HPDE6-E6E7 (cell line): ENCODE results near the gene COA3.

Experiments used
- DNase-seq: peaks from one replicate; pipeline ENCODE4 v3.0.0; 2011; ENCODE audit warnings: missing footprints; ENCODE audit errors: extremely low spot score

COA3 gene

DNA sequence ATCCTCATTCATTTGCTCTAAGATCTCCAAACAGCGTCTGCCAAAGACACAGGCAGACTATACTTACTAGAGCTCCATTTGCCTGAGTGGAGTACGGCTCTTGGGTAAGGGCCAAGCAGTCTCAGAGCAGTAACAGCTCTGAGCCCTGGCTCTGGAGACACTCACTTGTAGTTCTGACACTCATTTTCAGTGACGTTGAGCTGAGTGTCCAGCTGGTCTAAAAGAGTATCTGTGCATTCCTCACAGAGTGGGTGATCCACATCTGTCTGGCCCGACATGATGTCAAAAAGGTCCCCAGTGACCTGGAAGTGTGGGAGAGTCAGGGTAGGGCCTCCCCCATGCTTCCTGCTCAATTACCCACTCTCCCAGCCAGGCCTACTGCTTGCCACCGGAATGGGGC lies 19.9 kb upstream of the COA3 start:
- DNase-seq = no peak

DNA sequence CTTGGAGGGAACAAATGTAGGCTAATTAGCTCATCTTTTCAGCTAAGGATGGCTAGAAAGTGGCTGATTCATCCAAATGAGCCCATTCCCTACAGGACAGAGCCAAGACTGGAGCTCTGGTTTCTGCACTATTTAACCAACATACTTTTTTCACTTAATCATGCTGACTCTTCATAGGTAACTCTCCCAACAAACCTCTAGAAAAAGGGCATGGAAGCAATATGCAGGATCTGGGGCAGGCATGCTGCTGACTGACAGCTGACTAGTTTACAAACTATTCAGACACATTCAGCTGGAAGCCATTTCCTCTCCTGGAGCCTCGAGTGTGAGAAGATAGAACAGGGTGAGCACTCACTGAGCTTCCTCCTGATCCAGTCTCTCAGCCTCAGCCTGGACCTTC lies 19.4 kb upstream of the COA3 start:
- no peak for DNase-seq

DNA sequence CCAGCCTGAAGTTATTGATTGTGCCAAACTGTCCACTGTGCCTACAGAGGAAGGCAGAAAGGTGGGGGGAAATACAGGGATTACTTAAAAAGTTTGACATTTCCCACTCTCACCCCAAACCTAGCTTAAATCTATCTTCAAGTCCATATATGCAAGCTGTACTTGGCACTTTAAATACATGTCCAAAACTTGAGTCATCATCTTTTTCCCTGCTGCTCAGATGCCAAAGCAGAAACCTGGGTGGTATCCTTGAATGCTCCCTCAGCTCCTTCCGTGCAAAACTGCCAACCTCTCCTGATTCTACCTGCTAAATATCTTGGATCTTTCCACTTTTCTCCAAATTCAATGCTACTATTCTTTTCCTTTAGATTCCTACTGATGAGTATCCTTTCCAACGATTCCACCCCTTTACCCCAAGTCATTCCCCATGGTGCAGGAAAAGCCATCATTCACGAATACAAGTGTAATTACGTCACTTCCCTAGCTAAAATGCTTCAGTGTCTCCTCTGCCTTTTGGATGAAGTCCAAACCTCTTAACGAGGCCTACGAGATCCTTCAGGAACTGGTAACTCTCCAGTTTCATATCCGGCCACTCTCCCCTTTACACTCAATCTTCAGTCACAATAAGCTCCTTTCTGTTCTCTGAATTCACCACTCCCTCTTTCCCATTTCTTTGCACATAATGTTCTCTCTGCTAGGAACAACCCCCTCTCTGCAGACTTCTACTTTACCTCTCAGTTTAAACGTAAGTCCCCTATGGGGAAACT lies 16.3 kb upstream of the COA3 start:
- DNase-seq = no peak

DNA sequence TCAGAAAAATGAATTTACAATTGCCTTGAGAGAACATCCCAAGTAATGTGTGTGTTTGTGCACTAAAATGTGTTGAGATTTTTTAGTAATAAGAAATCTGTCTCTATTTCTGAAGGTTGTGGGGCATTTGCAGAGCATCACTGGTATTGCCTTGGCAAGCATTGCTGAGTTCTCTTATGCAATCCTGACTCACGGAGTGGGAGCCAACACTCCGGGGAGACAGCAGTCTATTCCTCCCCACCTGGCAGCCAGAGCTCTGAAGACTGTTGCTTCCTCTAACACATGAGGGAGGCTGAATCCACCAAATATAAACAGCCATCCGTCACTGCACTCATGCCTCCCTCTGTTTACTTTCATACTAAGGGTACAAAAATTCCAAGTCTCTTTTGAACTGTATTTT lies 10.7 kb upstream of the COA3 start:
- peak; percentile 58 for DNase-seq

DNA sequence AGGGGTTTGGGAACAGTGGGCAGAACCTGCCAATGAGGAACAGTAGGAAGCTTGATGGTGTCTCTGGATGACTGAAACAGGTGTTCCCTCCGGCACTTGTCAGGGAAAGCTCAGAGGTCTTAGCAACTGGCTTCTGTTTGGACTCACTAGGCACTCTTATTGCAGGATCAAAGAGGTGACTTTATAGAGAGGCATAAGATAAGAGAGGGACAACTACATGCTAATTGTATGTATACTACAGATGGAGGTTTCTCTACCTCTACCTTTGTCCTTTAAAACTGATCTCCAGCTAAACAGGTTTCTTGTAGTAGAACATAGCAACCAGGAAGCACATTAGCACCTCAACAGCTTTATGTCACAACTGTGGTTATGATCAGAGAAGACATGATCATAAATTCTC lies 7.7 kb upstream of the COA3 start:
- DNase-seq = no peak

DNA sequence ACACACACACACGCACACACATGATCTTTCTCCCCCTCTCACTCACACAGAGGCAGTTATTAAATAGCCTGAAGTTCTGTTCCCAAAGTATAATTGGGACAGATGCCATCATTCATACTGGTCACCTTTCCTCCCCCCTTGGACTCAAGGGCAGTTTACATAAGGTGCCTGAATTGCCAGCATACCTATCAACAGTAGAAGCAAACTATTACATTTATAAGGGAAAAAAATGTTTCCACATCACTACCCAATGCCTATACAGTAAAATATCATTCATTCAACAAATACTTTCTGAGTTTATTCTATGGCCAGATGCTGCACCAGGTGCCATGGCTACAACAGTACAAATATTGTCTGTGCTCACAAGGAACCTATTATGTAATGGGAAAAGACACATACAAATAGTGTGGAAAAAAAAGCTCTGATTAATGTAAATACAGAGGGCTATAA lies 6.4 kb upstream of the COA3 start:
- no peak for DNase-seq

DNA sequence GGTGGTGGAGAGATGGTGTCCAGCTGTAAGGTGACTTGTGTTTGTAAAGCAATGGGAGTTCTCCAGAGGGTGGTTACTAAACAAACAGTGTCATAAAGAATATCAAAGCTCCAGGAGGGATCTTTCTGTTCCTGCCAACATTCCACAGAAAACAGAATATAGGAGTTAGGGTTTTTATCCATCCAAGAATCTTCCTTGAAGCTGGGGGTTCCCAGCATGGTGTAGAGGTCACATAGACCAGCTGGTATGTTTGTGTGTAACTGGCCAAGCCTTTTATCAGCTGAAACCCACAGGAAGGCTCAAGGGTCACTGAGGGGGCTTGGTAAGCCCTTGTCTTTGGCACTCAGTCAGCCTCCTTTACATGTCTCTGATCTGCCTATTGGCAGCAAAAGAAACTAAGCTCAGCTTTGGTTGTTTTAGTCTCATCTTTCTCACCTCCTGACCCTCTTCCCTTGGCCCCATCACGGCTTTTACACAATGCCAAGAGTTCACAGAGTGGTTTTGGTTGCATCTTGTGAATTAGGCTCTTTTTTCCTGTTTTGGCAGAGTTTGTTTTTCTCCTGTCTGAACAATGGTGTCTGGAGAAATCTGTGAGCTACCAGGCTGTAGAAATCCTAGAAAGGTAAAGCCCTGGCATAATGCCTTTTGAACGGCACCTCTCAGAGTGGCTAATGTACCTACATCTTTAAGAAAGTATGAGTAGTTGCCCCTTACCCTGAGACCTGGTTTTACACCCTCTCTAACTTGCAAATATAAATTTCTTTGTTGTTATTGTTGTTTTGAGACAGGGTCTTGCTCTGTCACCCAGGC lies 4.8 kb upstream of the COA3 start:
- DNase-seq = no peak

DNA sequence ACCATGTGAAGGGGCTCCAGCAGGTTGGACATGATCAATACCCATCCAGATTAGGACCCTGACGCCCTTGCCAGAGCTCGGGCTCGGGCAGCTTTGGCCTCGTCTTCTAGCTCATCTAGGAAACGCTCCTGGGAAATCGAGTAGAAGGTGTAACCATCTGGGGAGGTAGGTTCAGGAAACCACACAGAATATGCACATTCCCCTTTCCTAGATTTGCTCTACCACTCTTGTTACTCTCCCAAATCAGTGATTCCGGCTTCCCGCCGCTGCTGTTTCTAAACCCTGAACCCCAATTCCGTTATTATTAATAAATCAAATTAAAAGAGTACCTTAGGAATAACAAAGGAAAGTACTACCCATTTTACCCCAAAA lies 507 bp downstream of the COA3 start:
- no peak for DNase-seq

DNA sequence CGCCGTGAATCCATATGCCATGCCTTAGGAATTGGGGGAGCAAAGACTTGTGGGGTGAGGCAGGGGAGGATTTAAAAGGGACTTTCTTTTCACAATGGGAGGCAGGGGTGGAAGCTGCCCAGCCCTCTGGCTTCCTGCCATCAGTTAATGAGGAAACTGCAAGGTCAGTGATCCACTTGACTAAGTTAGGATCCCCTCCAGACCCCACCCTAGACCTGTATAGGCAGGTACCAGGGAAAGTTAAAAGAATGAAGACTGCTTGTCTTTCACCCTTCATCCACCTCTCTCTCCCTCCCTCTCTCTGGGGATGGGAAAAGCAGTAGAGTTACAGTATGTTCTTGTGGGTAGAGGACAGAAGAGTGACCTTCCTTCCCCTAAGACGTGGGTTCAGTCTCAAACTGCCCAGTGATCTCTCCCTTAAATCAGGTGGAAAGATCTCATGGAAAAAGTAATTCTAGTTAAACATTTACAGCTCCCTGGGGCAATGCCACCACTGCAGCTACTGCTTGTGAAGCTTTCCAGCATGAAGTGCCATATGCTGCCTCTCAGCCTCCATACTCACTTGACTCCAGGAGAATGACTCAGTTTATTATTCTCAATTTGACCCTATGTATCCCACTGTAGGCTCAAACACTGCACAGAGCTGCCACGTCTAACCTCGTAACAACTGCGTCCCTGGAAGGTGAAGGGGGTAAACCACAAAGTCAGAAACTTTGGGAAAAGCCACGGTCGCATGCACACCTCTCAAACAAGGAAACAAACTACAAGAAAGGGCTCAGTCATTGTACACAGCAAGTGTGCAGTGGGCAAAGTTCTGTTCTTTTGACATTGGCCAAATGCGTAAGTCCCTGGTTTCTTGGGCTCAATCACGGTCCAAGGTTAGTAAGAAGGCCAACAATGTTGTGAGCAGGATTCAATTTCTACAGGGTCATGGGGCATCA lies 1.2 kb downstream of the COA3 start:
- DNase-seq = no peak

DNA sequence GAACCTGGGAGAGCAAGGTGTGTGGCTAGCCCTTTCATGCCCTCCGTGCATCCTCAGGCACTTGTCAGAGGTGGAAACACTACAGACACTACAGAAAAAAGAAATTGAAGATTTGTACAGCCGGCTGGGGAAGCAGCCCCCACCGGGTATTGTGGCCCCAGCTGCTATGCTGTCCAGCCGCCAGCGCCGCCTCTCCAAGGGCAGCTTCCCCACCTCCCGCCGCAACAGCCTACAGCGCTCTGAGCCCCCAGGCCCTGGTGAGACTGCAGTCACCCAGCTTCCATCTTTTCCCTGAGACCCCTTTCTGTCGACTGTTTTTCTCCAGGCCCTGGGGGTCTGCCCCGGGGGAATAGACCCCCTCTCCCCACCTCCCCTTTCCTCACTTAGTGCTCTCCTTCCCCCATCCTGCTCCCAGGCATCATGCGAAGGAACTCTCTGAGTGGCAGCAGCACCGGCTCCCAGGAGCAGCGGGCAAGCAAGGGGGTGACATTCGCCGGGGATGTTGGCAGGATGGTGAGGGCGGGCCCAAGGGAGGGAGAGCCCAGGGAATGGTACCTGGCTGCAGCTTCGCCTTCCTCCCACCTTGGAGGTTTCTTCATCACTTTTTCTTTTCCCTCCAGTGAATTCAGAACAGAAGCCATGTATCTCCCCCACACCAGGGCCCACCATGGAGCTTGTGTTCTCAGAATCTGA lies 2.3 kb downstream of the COA3 start:
- DNase-seq = no peak

DNA sequence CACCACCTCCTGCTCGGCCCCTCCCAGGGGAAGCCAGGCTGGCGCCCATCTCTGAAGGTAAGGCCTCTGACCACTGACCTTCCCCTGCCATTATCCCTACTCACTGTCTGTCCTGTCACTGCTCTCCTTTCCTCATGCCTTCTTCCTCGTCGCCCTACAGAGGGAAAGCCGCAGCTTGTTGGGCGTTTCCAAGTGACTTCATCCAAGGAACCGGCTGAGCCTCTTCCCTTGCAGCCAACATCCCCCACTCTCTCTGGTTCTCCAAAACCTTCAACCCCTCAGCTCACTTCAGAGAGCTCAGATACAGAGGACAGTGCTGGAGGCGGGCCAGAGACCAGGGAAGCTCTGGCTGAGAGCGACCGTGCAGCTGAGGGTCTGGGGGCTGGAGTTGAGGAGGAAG lies 3.0 kb downstream of the COA3 start:
- DNase-seq = no peak

DNA sequence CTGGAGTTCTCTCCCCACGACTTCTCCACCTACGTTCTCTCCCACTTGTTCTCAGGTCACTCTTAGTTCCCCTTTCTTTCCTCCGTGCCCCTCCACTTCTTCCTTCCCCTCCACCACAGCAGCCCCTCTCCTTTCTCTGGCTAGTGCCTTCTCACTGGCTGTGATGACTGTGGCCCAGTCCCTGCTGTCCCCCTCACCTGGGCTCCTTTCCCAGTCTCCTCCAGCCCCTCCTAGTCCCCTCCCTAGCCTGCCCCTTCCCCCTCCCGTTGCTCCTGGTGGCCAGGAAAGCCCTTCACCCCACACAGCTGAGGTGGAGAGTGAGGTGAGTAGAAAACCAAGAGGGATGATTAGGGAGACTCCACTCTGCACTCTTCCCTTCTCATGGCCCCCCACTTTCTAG lies 3.4 kb downstream of the COA3 start:
- DNase-seq = no peak

DNA sequence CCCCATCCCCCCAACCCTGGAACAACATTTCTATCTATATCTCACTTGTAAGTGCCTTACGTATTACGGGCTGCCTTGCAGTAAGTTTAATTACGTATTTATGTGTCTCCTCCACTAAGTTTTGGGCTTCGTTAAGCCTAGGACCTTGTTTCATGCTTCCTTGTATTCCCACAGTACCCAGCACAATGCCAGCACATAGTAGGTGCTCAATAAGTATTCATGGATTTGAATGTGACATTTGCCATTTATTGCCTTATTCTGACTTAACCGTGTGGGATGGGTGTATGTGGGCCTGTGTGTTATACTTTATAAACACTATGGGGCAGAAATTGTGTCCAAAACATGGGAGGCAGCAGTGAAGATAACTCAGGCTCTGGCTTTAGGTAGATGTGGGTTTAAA lies 6.0 kb downstream of the COA3 start:
- no peak for DNase-seq

DNA sequence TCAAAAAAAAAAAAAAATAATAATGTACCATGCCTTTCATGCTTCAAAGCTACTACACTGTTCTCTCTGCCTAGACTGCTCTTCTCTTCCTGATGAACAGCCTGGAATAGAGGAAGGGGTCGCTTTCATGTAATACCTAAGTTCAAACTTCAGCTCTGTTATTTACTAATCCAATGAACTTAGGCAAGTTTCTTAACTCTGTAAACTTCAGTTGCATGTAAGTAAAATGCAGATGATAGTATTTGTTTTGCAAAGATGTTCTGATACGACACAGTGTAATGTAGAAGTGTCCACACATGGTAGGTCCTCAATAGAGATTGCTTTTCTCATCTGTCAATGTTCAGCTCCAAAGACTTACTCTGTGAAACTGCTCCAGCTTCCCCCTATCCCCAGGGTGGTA lies 6.6 kb downstream of the COA3 start:
- no peak for DNase-seq

DNA sequence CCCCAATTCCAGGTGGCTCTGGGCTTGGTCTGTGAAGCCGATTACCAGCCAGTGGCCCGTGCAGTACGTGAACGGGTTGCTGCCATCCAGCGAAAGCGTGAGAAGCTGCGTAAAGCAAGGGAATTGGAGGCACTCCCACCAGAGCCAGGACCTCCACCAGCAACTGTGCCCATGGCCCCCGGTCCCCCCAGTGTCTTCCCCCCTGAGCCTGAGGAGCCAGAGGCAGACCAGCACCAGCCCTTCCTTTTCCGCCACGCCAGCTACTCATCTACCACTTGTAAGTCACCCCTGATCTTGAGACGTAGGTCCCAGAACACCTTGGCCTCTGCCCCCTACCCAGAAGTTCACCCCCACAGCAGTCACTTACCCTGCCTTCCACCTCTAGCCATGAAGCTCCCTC lies 11.2 kb downstream of the COA3 start:
- DNase-seq = no peak

DNA sequence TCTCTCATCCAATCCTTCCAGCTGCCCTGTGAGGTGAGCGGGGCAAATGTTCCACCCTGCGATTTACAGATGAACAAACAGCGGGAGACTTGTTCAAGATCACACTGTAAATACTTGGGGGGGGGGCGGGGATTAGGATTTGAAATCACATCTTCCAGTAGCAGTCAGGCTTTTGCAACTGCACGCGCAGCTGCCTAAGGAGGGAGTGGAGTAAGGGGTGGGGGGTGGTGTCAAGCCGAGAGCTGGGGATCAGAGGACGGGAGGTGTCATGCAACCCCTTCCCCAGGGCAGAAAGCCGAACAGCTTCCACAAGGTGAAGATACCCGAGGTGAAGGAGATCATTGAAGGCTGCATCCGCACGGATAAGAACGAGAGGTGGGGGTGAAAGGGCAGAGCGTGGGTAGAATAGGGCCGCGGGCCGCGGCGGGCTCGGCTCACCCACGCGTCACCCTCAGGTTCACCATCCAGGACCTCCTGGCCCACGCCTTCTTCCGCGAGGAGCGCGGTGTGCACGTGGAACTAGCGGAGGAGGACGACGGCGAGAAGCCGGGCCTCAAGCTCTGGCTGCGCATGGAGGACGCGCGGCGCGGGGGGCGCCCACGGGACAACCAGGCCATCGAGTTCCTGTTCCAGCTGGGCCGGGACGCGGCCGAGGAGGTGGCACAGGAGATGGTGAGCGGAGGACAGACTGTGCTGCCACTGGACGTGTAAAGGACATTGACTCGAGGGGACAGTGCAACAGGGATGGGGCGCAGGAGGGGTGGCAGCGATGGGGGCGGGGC lies 13.5 kb downstream of the COA3 start:
- DNase-seq = no peak

DNA sequence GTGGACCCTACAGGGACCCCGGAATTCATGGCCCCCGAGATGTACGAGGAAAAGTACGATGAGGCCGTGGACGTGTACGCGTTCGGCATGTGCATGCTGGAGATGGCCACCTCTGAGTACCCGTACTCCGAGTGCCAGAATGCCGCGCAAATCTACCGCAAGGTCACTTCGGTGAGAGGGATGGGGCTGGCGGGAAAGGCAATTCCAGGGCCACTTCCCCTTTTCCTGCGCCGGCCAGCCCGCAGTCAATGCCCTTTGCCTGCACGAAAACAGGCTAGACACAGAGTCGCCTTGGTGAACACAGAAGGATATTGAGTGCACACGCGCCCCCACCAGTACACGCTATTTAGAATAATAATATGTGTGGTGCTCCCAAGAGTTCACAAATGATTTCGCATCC lies 14.1 kb downstream of the COA3 start:
- DNase-seq = no peak

DNA sequence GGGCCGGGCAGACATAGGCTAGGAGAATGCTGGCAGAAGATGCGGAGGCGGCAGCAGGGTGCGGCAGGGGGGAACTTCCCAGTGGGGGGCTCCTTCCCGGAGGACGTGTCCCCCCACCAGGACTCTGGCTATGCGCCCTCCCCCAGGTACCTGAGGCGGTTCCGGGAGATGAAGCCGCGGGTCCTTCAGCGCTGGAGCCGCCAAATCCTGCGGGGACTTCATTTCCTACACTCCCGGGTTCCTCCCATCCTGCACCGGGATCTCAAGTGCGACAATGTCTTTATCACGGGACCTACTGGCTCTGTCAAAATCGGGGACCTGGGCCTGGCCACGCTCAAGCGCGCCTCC lies 14.7 kb downstream of the COA3 start:
- DNase-seq = no peak

DNA sequence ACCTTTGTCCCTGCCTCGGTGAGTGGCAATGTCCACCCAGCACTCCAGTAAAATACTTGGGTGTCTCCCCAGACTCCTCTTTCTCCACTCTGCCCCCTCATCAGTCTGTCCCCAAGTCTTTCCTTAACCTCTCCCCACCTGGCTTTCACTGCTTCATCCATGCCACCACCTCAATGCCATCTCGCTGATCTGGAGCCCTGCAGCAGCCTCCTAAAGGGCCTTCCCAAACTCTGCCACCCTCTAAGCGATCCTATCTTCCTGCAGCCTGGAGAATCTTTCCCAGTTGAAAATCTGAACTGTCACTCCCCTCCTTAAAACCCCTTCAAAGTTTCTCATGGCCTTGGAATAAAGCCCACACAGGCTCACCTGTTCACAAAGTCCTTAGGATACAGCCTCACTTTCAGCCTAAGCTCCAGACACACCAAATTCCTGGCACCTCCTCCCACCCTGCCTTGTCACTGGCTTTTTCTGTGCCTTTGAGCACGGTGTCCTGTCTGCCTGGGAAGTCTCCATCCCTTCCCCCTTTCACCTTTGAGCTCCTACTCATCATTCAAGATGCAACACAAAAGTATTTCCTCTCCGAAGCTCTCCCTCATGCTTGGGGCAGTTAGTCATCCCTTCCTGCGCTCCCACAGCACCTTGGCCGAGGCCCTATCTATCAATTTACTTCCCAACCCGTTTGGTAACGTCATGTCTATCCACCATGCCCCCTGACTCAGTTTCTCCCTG lies 15.3 kb downstream of the COA3 start:
- DNase-seq = peak; percentile 59
